Measurements from ENCODE around the gene SCP2.

The SCP2 gene

DNA sequence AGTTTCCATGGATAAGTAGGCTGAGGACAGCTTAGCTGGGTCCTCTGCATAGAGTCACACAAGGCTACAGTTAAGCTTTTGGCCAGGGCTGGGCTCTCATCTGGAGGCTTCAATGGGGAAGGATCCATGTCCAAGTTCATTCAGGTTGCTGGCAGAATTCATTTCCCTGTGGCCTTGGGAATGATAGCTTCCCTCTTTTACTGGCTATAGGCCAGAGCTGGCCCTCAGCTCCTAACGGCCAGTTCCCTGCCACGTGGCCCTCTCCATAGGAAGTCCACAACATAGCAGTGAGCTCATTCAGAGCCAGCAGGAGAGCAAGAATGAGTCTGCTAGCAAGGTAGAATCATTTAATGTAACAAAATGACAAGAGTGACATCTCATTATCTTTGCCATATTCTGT, 119.9 kb downstream of the SCP2 start:
- DNase-seq: peak; percentile 28

DNA sequence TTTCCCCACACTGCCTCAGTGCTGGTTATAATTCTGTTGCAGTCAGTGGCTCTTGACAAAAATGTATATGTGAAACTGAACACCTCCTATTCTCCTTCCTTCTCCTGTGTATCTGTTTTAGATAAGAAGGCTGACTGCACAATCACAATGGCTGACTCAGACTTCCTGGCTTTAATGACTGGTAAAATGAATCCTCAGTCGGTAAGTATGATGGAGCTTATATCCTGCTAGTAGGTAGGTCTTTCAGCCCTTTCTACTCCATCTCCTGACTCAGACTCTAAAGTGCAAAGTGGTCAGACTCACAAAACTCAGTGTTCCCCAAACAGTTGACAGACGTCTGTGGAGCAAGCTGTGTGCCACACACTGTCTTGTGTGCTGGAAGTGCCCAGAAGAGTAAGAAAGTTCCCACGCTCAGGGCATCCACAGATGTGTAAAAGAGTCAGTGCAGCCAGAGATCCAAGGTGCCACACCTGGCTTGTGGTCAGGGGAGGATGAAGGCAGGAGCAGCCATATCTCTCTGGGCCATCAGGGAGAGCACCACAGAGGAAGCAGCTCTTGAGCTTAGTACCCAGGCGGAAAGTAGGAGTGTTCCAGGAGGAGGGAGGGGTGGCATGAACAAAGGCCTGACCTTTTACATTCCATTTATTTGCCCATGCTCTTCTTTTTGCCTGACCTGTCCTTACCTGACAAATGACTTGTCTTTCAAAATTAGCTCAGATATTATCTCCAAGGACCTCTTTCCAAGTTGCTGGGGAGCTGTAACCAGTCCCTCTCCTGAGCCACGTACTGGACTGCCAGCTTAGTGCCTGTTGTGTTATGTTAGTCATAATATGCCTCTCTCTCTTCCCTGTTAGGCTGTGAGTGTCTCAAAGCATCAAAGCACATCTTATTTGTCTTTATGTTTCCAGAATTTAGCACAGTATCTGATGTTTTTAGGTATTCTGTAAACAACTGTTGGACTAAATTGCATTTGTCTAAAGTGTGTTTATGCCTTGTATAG, 121.0 kb downstream of the SCP2 start:
- DNase-seq: peak; percentile 81

DNA sequence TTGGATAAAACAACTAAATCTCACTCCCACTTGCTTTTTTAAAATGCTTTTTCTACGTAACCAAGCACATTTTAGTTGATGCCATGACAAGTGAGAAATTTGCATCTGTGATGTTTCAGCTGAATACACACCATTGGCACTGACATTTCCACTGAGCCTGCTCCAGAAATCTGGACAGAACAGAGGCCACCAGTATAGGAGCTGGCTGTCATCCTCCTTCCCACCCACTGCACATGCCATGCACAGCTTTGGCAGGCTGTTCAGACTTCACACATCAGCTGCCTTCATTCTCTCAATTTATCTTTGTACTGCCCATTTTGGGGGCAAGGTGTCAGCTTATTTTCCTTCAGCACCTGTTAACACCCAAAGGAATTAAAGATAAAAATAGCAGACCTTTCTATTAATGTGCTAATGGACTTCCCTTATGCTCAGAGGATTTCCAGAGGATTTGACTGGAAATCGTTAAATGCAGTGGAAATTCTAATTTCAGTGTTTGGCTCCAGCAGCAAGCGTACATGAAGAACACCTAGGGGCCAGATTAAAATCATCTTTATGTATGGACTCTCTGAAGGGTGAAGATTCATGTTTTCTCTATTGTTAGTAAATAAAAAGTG, 122.0 kb downstream of the SCP2 start:
- DNase-seq: no peak

DNA sequence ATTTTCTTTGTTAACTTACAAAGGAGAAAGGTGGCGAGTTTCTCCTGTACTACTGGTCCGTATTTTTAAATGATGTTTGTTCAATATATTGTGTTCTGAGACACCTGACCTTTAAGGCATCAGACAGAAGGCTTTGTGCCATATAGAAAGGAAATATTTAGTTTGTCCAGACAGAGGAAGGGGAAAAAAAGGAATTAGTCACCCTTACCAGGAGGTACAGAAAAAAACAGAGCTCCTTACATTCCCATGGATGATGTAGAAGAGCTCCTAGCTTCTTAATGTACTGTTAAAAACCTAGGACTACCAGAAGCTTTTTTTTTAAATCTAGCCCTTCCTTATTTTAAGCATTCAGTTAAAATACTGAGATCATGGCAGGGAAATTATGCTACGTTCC, 122.5 kb downstream of the SCP2 start:
- no peak for DNase-seq

DNA sequence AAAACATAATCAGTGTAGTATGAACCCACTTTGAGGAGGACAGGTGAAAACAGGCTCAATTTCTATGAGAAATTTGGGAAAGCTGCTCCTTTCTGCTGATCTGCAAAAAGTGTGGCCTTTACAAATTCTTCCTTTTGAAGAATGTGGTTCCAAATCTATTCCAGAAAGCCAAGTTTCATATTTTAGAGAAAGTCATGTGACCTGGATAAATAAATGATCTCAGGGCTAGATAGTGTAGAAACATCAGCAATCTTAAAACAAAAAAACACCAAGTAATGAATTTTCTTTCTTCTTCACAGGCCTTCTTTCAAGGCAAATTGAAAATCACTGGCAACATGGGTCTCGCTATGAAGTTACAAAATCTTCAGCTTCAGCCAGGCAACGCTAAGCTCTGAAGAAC, 123.2 kb downstream of the SCP2 start:
- no peak for DNase-seq

DNA sequence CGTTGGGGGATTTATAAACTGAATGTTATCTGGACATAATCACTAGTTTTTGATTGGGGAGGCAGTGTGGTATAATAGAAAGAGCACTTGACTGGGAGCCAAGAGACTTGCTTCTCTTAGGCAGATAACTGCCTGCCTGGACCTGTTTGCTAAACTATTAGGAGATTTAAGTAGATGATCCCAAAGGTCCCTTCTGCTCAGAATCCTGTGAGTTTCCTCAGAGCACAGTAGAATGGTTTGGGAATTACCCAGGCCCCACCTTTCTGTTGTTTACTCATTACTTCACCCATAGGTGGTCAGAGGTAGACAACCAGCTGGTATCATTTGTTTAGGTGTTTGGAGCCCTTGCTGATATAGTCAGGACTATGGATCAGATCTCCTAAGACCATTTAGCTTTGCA, 124.6 kb downstream of the SCP2 start:
- no peak for DNase-seq

DNA sequence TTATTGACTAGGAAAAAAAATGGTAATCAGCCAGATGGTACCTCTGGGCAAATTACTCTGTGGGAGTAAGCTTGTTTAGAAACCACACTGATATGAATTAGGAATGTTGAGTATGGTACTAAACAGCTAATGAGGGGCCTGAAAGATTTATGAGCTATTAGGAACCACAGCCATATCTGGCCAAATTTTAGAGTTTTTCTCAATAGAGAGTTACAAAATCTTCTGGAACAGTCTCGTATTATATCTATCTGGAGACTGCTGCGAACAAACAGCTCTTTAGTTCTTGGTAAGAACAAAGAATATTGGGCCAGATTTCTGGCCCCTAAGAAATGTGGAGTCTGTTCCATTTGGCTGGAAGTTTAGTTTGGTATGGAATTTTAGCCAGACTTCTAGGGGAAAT, 130.1 kb downstream of the SCP2 start:
- peak; percentile 55 for DNase-seq

DNA sequence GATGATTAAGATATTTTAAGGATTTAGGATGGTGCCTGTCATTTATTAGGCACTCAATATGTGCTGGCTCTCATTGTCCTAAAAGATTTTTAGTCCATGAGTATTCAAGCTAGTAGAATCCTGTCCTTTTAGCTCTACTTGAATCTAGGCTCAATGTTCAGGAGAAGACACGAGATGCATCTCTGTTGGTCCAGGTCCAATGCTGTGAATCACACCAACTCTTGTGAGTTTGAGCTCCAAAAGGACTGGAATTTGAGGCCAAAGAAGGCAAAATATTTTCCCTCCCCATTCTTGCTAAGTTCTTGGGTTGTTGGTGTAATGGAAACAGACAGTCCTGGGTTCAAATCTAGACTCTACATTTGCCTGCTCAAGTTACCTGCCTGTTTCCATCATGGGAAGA, 133.5 kb downstream of the SCP2 start:
- peak; percentile 71 for DNase-seq

DNA sequence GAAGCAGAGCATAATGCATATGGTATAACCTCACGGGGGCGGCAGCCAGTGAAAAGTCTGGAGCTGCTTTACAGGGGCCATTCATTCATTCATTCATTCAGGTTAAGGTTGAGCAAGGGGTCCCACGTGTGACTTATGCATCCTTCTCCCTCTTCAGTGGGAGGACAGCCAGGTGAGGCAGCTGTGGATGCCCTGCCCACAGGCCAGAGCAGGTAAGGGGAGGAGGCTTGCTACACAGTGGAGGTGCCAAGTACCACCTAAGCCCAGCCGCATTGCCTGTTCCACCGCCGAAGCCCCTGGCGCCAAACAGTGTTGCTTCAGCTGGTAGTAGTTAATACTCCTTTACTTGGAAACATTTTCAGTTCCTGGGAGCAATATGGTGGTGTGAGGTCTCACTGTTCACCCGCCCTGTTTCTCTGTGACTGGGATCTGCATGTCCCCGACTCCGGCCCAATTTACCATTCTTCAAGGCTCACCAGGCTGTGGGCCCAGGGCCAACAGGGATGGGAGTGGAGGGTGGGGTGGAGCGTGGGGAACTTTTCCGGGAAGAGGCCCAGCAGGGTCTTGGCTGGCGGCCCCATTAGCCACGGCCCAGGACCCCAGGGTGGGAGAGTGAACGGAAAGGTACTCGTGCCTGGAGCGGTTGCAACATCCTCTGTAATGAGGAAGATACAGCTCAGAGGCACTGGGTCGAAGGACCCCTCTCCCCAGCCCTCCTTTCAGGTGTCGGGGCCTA, 134.2 kb downstream of the SCP2 start:
- peak; percentile 21 for DNase-seq

DNA sequence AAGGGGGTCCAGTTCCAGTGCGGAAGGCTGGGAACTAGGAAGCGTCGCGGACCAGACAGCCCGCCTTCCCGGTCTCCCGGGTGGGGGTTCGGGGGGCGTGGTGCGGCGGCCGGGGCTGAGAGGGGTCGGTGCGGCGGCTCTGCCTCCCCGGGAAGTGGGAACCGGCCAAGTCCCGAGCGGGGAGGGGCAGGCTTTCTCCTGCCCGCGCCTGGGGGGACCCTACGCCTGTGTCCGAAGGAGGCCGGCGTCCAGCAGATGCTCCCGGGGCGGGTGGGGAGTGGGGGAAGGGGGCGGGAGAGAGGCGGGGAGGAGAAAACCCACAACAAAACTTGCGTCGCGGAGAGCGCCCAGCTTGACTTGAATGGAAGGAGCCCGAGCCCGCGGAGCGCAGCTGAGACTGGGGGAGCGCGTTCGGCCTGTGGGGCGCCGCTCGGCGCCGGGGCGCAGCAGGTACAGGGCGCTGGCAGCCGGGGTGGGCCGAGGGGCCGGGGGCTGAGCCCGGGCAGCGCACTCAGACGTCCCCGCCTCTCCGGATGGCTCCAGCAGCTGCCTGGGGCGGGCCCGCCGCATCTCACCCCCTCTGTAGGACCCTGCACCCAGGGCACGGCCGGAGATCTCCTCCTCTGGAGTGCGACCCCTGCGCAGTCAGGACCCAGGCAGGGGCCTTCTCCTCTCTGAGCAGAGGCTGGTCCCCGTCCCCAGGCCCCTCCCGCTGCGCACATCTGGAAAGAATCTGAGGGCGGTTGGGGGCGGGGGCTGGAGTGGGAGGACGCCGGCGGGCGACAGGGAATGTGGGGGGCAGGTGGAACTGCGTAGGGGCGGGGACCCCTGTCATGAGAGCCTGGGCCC, 135.0 kb downstream of the SCP2 start, which contains the start of gene PODN:
PODN (plus strand) TSS at position 355 of the 849 bp plus-strand sequence. CDS start 7,643 bp downstream, outside the sequence.
- DNase-seq: peak; percentile 18

DNA sequence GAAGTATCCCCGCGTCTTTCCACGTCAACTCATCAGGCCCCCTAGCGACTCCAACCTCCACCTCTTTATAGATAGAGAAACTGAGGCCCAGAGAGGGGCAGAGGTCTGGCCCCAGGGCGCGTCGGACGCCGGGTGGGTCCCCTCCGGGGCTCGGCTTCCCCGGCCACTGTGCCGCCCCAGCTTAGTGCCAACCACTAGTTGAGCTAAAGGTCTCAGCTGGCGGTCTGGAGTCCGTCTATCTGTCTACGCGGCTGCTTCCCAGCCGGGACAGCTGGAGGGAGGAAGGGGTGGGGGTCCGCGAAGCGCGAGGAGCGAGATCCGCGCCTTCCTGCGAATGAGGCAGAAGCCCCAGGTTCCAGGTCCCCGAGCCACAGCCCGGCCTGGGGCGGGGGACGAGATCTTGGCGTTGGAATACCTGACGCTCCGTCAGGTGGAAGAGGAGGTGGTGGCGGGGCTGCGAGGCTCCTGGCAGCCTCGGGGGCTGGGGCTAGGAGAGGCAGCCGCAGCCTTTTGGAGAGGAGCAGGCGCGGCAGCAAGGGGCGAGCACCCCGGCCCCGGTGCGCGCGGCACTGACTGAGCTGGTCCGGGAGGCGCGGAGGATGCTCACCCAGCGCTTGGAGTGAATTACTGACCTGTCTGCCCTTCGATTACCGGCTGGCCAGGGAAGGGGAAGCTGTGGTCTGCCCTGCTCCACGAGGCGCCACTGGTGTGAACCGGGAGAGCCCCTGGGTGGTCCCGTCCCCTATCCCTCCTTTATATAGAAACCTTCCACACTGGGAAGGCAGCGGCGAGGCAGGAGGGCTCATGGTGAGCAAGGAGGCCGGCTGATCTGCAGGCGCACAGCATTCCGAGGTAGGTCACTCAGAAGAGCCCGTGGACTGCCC, 135.9 kb downstream of the SCP2 start:
- DNase-seq: no peak

DNA sequence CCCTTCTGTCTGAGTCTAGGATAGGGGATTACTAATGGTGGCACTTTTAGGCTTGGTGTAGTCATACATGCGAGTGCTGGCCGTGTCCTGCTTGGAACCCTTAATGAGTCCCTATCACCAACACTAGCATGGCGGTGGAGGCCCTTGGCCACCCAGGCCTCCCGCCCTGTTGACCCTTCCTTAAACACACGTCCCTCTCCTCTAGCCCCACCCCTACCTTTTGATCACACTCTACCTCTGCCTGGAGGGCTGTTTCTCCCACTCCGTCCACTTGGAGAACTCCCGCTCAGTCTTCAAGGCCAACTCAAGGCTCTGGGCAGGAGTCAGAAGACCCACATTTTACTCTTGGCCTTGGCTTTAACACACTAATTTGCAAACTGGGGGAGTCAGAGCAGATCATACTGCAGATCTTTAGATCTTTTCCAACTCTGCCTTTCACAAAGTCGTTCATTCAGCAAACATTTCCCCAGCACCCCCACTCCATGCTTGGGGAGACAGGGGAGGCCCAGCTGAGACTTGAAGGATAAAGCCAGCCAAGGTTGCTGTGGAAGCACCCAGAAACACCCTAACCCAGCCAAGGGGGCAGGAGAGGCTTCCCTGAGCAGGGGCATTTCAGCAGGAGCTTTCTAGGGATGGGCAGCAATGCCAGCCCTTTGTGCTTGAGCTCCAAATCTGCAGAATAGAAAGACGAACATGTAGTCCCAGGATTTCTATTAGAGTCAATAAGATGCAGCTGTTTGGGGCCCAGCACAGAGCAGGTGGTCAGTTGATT, 136.9 kb downstream of the SCP2 start:
- no peak for DNase-seq

DNA sequence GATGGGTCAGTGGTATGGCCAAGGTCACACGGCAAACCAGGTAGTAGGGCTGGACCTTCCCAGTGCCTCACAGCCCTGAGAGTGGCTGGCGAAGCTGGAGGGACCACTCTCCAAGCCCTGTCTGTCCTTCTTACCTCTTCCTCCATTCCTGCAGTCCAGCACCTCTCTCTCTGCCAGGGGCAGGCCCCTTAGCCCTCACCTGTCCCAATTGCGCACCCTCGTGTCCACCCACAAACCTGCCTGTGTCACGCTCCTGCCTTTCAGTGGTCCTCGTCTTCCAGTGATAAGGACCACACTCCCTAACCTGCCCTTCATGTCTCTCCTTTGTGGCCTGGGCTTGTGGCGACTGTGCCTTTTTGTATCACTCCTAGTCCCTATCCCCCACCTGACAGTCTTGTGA, 138.3 kb downstream of the SCP2 start:
- DNase-seq: no peak

DNA sequence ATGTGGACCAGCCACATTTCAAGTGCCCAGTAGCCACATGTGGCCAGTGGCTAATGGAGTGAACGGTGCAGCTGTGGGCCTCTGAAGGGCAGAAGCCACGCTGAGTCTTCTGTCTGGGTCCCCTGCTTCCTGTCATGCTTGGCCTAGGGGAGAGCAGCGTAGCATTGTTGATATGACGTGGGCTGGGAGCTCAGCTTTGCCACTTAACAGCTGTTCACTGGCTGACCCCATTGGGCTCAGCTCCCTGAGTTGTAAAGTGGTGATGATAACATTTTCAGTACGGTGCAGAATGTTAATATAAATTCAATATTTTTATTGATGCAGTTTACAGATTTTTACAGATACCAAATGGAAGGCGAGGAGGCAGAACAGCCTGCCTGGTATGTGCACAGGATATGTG, 139.4 kb downstream of the SCP2 start:
- DNase-seq: no peak

DNA sequence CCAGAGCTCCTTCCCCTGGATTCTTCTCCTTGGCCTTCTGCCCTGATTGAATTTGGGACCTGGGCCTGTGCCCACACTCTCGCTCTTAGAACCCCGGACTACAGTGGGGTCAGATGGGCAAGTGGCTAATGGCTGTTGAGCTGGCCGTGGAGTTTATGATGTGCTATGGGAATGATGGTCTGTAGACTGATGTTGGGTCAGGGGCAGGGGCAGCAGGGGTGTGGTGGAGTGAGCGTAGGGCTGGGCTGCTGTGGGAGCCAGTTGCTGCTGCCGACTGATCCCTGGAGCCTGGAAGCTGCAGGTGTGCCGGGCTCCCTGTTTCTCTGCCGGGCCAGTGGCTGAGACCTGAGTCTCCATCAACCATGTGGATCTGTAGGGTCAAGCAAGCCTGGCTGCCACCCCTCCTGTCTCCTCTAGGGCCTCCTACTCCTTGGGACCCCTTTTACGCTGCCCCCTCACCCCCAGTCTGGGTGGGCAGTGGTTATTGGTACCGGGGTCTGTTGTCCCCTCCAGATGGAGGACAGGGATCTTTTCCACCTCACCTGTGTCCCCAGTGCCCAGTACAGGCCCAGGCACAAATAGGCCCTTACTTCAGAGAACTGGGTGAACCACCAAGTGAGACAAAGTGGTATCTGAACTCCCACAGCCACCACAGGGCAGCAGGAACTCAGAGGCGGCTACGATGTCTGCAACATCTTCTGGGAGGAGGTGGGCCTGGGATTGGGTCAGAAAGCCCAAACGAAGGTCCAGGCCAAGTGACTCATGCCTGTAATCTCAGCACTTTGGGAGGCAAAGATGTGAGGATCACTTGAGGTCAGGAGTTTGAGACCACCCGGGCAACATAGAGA, 140.0 kb downstream of the SCP2 start:
- DNase-seq: no peak

DNA sequence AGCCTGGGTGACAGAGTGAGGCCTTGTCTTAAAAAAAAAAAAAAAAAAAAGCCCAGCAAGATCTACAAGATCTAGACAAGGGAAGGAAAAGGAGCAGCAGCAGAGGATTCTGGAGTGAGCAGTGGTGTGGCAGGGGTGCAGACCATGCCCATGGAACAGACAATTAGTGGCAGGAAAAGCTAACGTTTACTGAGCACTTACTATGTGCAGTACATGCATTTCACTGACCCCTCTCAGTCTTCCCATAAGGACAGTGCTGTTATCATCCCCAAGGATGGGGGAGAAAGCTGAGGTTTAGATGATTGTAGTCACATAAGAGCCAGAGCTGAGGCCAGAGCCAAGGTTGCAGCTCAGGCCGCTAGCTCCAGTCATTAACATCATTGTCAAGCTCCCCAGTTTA, 140.8 kb downstream of the SCP2 start:
- DNase-seq: no peak

DNA sequence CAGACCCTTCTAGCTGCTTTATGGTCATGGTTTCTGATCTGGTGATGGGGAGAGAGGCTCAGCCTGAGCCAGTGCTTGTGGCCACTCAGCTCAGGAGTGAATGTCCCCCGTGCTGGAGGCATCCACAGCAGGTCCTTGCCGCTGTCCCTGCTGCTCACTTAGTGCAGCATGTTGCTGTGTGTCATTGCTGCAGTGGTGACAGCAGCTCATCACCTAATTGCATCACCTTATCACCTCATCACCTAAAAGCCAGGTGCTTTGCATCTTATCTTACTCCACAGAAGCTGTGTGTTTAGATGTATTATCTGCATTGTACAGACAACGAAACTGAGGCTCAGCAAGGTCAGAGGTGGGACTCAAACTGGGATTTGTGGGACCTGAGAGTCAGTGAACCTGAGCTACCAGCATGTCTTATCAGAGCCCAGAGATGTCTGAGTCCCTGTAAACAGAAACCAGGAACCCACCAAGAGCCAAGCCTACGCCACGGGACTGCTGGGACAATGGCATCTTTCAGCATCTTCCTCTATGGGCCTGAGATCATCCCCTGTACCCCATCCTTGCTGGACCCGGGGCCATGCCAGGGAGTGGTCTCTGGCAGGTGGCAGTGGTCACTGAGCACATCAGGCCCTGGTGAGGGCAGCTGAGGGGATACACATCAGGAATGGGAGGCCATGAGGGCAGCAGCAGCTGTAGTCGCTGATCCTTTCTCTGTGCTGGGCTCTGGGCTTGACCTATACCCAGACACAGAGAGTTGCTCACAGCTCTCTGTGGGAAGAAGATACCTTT, 141.4 kb downstream of the SCP2 start:
- no peak for DNase-seq

DNA sequence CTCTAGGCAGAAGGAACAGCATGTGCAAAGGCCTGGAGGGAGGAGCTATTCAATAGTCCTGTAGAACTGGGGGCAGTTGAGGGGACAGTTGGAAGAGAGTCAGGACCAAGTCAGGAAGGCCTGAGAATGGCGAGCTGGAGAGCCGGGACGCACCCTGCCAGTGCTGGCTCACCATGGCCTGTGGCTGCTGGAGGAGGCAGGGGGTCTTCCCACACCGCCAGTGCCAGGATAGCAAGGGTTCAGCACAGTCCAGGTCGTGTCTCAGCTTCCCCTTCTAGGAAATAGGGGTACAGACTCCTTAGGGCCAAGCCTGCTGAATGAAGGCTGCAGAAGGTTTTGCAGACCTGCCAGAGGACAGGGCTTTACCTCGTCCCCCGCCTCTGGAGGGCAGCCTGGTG, 142.2 kb downstream of the SCP2 start:
- no peak for DNase-seq
